ENCODE data around the gene CAMK2D.

The CAMK2D gene

GRCh38 chr4:113509851-113510250, 251.7 kb downstream of the CAMK2D start:
- DNase-seq (ENCODE audit: low read depth): no peak
- TF ChIP-seq, protein P1, sequence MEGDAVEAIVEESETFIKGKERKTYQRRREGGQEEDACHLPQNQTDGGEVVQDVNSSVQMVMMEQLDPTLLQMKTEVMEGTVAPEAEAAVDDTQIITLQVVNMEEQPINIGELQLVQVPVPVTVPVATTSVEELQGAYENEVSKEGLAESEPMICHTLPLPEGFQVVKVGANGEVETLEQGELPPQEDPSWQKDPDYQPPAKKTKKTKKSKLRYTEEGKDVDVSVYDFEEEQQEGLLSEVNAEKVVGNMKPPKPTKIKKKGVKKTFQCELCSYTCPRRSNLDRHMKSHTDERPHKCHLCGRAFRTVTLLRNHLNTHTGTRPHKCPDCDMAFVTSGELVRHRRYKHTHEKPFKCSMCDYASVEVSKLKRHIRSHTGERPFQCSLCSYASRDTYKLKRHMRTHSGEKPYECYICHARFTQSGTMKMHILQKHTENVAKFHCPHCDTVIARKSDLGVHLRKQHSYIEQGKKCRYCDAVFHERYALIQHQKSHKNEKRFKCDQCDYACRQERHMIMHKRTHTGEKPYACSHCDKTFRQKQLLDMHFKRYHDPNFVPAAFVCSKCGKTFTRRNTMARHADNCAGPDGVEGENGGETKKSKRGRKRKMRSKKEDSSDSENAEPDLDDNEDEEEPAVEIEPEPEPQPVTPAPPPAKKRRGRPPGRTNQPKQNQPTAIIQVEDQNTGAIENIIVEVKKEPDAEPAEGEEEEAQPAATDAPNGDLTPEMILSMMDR (conservative IDR thresholded peaks at IDR 0.05; ENCODE audit: low read length): no peak
- no peak overlapping the region for H3K4me3 ChIP-seq (ENCODE audit: low read length)

GRCh38 chr4:113505044-113505443, 256.5 kb downstream of the CAMK2D start:
- TF ChIP-seq, protein P1 (conservative IDR thresholded peaks at IDR 0.05; ENCODE audit: low read length): no peak
- no peak overlapping the region for H3K4me3 ChIP-seq (ENCODE audit: low read length)
- no peak for DNase-seq (ENCODE audit: low read depth)

- TF ChIP-seq, protein P1 (conservative IDR thresholded peaks at IDR 0.05; ENCODE audit: low read length): no peak
- H3K4me3 ChIP-seq (ENCODE audit: low read length): no peak overlapping the region
- DNase-seq (ENCODE audit: low read depth): no peak
Observed at GRCh38 chr4:113504422-113504821, 257.1 kb downstream of the CAMK2D start.

GRCh38 chr4:113503691-113504090, 257.8 kb downstream of the CAMK2D start:
- H3K4me3 ChIP-seq (ENCODE audit: low read length): no peak overlapping the region
- no peak for DNase-seq (ENCODE audit: low read depth)
- TF ChIP-seq, protein P1 (conservative IDR thresholded peaks at IDR 0.05; ENCODE audit: low read length): no peak

DNA sequence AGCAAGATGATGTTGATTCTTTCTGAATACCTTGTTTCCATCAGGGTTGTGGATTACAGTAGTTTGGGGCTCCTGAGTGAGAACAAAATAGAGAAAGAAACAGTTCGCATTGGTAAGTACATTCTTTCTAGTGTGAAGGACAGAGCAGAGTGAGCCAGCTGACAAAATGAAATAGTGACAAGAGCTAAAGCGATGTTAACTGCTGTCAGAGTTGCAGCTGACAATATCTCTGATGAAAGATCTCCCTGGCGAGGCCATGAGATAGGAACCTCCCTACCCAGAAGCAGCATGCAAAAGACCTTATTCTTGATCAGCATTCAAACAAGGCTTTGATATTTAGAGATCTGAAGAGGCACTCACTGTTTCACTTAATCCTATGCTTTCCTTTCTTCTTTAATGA, 258.6 kb downstream of the CAMK2D start:
- DNase-seq (ENCODE audit: low read depth): no peak
- TF ChIP-seq, protein P1 (conservative IDR thresholded peaks at IDR 0.05; ENCODE audit: low read length): no peak
- no peak overlapping the region for H3K4me3 ChIP-seq (ENCODE audit: low read length)

DNA sequence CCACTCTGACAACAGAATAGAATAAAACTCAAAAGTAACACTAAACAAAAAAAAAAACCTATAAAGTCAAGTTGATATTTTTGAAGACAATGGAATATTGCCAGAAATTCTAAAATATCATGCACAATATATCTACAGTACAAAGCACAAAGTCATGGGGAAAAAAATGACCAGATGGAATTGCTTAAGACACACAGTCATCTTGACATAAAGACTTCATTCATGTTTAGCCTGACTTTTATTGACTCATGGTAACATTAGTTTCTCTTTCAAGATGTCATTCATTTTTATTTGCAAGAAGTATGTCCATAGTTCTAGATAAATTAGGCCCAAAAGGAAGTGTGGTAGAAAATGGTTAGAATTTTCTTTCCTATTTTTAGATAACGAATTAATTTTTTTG, 259.1 kb downstream of the CAMK2D start:
- H3K4me3 ChIP-seq (ENCODE audit: low read length): no peak overlapping the region
- peak; percentile 33 for DNase-seq (ENCODE audit: low read depth)
- TF ChIP-seq, protein P1 (conservative IDR thresholded peaks at IDR 0.05; ENCODE audit: low read length): no peak

GRCh38 chr4:113500424-113500823, 261.1 kb downstream of the CAMK2D start:
- no peak overlapping the region for H3K4me3 ChIP-seq (ENCODE audit: low read length)
- DNase-seq (ENCODE audit: low read depth): no peak
- TF ChIP-seq, protein P1 (conservative IDR thresholded peaks at IDR 0.05; ENCODE audit: low read length): no peak
